NCI-H748 treated with DMSO at 0.1 percent for 48 hours (cell line): ENCODE results near the gene BEST2.
"Not testable (repeated sequence)": the region's sequence is repeated elsewhere in the genome, so short reads cannot be mapped to it uniquely, and the experiment has no call there.

Experiments
- DNase-seq: peaks from one replicate; lab custom pipeline; 2025; lab: John Stamatoyannopoulos, UW

Gene BEST2

GRCh38 chr19:12788042-12788681 is 36.6 kb downstream of the BEST2 start:
- no peak for DNase-seq

GRCh38 chr19:12788682-12789097 is 37.1 kb downstream of the BEST2 start:
- no peak for DNase-seq

GRCh38 chr19:12789098-12789903 is 37.7 kb downstream of the BEST2 start:
- DNase-seq: no peak

- DNase-seq: peak; percentile 80
These were observed 38.5 kb downstream of the BEST2 start for GRCh38 chr19:12789904-12790619.

- DNase-seq: no peak
These were observed 39.2 kb downstream of the BEST2 start for GRCh38 chr19:12790628-12791344.

- peak; percentile 72 for DNase-seq
These were observed 39.9 kb downstream of the BEST2 start, which contains the start of gene JUNB for GRCh38 chr19:12791345-12792050. Gene JUNB (plus strand): TSS chr19:12791486. CDS start chr19:12791772, 286 bp downstream.

GRCh38 chr19:12792051-12792852 is 40.7 kb downstream of the BEST2 start:
- DNase-seq: peak; percentile 29

- no peak for DNase-seq
These were observed 41.3 kb downstream of the BEST2 start for GRCh38 chr19:12792853-12793289.

GRCh38 chr19:12793290-12794195 is 42.0 kb downstream of the BEST2 start:
- DNase-seq: peak; percentile 40

GRCh38 chr19:12794196-12794941 is 42.8 kb downstream of the BEST2 start:
- DNase-seq: no peak

- no peak for DNase-seq
These were observed 43.4 kb downstream of the BEST2 start for GRCh38 chr19:12794971-12795381.

- peak; percentile 54 for DNase-seq
These were observed 44.8 kb downstream of the BEST2 start for GRCh38 chr19:12796146-12797071.

GRCh38 chr19:12797141-12797587 is 45.6 kb downstream of the BEST2 start:
- DNase-seq: no peak

- not testable (repeated sequence) for DNase-seq
These were observed 46.0 kb downstream of the BEST2 start for GRCh38 chr19:12797607-12798006.

- no peak for DNase-seq
These were observed 48.3 kb downstream of the BEST2 start for GRCh38 chr19:12799742-12800465.

- no peak for DNase-seq
These were observed 48.8 kb downstream of the BEST2 start for GRCh38 chr19:12800466-12800770.

- DNase-seq: no peak
These were observed 49.4 kb downstream of the BEST2 start for GRCh38 chr19:12800923-12801465.
